ENCODE data around the gene ELK1.

Gene ELK1

GRCh38 chrX:47658301-47658683 is 7.9 kb upstream of the ELK1 start:
- no peaks in the 10 kb centered on the region for H3F3A ChIP-seq (ENCODE audit: low read depth)
- H3K9me3 ChIP-seq (ENCODE audit: insufficient read depth, low read depth, low read length) = no peaks in the 10 kb centered on the region
- peaks cover 14% of the 10 kb centered on the region for H4K20me1 ChIP-seq (ENCODE audit: insufficient read depth, low read length, poor library complexity, severe bottlenecking)
- no peak for TF ChIP-seq EZH2phosphoT487 (IDR thresholded peaks at IDR 0.05; ENCODE audit: borderline replicate concordance)
- TF ChIP-seq, protein P1, sequence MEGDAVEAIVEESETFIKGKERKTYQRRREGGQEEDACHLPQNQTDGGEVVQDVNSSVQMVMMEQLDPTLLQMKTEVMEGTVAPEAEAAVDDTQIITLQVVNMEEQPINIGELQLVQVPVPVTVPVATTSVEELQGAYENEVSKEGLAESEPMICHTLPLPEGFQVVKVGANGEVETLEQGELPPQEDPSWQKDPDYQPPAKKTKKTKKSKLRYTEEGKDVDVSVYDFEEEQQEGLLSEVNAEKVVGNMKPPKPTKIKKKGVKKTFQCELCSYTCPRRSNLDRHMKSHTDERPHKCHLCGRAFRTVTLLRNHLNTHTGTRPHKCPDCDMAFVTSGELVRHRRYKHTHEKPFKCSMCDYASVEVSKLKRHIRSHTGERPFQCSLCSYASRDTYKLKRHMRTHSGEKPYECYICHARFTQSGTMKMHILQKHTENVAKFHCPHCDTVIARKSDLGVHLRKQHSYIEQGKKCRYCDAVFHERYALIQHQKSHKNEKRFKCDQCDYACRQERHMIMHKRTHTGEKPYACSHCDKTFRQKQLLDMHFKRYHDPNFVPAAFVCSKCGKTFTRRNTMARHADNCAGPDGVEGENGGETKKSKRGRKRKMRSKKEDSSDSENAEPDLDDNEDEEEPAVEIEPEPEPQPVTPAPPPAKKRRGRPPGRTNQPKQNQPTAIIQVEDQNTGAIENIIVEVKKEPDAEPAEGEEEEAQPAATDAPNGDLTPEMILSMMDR (conservative IDR thresholded peaks at IDR 0.05; ENCODE audit: low read length) = no peak
- no peaks in the 10 kb centered on the region for H3K9me2 ChIP-seq (replicated peaks; ENCODE audit: low read depth, low read length)
- H2AFZ ChIP-seq (ENCODE audit: low read length) = no peak overlapping the region
- H3K79me2 ChIP-seq (ENCODE audit: insufficient read depth, low read length) = peaks cover 25% of the 10 kb centered on the region
- H3K27me3 ChIP-seq (ENCODE audit: insufficient read depth, low read length, poor library complexity, severe bottlenecking) = no peaks in the 10 kb centered on the region
- H3K4me2 ChIP-seq (ENCODE audit: low read depth, low read length, poor library complexity, severe bottlenecking) = peak overlapping the region; percentile 85
- H3K4me1 ChIP-seq (ENCODE audit: insufficient read depth, low read length, poor library complexity, severe bottlenecking) = peaks cover 24% of the 10 kb centered on the region
- peak overlapping the region; percentile 92 for H3K4me3 ChIP-seq (ENCODE audit: low read length, poor library complexity, severe bottlenecking)
- peak overlapping the region; percentile 86 for H3K9ac ChIP-seq (ENCODE audit: low read depth, low read length, poor library complexity, severe bottlenecking)
- peaks cover 25% of the 10 kb centered on the region; the same call in 1 of the 2 replicates for H3K36me3 ChIP-seq (ENCODE audit: insufficient read depth, low read length)

- H2AFZ ChIP-seq (ENCODE audit: low read length) = no peak overlapping the region
- H3K9me2 ChIP-seq (replicated peaks; ENCODE audit: low read depth, low read length) = no peaks in the 10 kb centered on the region
- H3K9me3 ChIP-seq (ENCODE audit: insufficient read depth, low read depth, low read length) = no peaks in the 10 kb centered on the region
- TF ChIP-seq, protein P1 (conservative IDR thresholded peaks at IDR 0.05; ENCODE audit: low read length) = no peak
- TF ChIP-seq EZH2phosphoT487 (IDR thresholded peaks at IDR 0.05; ENCODE audit: borderline replicate concordance) = no peak
- peak overlapping the region; percentile 60 for H3K9ac ChIP-seq (ENCODE audit: low read depth, low read length, poor library complexity, severe bottlenecking)
- H3F3A ChIP-seq (ENCODE audit: low read depth) = no peaks in the 10 kb centered on the region
- H3K4me3 ChIP-seq (ENCODE audit: low read length, poor library complexity, severe bottlenecking) = peak overlapping the region; percentile 66
- H3K36me3 ChIP-seq (ENCODE audit: insufficient read depth, low read length) = peaks cover 19% of the 10 kb centered on the region; the same call in 1 of the 2 replicates
- H3K79me2 ChIP-seq (ENCODE audit: insufficient read depth, low read length) = peaks cover 27% of the 10 kb centered on the region; the same call in 1 of the 2 replicates
- peaks cover 16% of the 10 kb centered on the region for H3K4me1 ChIP-seq (ENCODE audit: insufficient read depth, low read length, poor library complexity, severe bottlenecking)
- peak overlapping the region; percentile 81 for H3K4me2 ChIP-seq (ENCODE audit: low read depth, low read length, poor library complexity, severe bottlenecking)
- H3K27me3 ChIP-seq (ENCODE audit: insufficient read depth, low read length, poor library complexity, severe bottlenecking) = no peaks in the 10 kb centered on the region
- peaks cover 14% of the 10 kb centered on the region for H4K20me1 ChIP-seq (ENCODE audit: insufficient read depth, low read length, poor library complexity, severe bottlenecking)
Observed at GRCh38 chrX:47651043-47651905, 911 bp upstream of the ELK1 start.

DNA sequence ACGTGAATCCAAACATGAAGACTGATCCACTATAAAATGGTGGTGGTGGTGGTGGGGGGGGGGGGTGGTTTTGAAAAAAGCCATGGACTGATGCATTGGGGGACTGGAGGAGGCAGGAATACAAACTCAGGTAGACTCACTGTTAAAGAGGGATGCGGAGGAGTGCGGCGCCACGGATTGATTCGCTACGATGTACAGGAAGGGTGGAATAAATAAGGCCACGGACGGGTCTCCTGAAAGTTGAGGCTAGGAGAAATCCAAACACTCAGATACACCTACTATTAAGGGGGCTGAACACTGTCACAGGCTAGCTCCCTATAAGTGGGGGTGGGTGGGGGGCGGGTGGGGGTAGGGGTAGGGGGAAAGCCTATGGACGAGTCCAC is 591 bp downstream of the ELK1 start:
- Histone ChIP-seq H3K79me2 (ENCODE audit: insufficient read depth, low read length) (peaks cover 24% of the 10 kb centered on the region; the same call in 1 of the 2 replicates), H4K20me1 (ENCODE audit: insufficient read depth, low read length, poor library complexity, severe bottlenecking) (peaks cover 14% of the 10 kb centered on the region), H3K9me3 (ENCODE audit: insufficient read depth, low read depth, low read length) (no peaks in the 10 kb centered on the region), H2AFZ (ENCODE audit: low read length) (no peak overlapping the region), H3K4me1 (ENCODE audit: insufficient read depth, low read length, poor library complexity, severe bottlenecking) (peaks cover 15% of the 10 kb centered on the region), H3K9ac (ENCODE audit: low read depth, low read length, poor library complexity, severe bottlenecking) (peak overlapping the region; percentile 77), H3F3A (ENCODE audit: low read depth) (no peaks in the 10 kb centered on the region), H3K4me3 (ENCODE audit: low read length, poor library complexity, severe bottlenecking) (peak overlapping the region; percentile 89), H3K9me2 (replicated peaks; ENCODE audit: low read depth, low read length) (no peaks in the 10 kb centered on the region), H3K4me2 (ENCODE audit: low read depth, low read length, poor library complexity, severe bottlenecking) (peak overlapping the region; percentile 86), H3K36me3 (ENCODE audit: insufficient read depth, low read length) (peaks cover 8% of the 10 kb centered on the region; the same call in 1 of the 2 replicates), H3K27me3 (ENCODE audit: insufficient read depth, low read length, poor library complexity, severe bottlenecking) (no peaks in the 10 kb centered on the region)
- no peak for TF ChIP-seq EZH2phosphoT487 (IDR thresholded peaks at IDR 0.05; ENCODE audit: borderline replicate concordance)
- TF ChIP-seq, protein P1 (conservative IDR thresholded peaks at IDR 0.05; ENCODE audit: low read length) = no peak

Measured in Loucy (cell line).